ENCODE results near the gene CACNA2D3.

The CACNA2D3 gene

DNA sequence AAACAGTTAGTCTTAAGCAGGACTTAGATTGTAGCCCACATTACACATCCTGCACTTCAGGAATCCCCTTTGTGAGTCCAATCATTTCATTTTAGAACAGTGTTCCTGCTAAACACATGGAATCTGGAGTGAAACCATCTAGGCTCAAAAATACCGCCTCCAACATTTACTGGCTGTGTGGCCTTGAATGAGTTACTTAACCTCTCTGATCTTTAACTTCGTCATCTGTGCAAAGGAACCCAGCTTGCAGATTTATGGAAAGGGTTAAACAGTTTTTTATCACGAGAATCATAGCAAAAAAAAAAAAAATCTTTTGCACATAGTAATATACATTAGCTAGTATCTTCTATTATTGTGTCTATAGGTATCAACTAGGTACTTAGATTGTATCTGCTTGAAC is 813.5 kb downstream of the CACNA2D3 start:
- TF ChIP-seq POLR2AphosphoS5 (IDR thresholded peaks at IDR 0.05; ENCODE audit: low read depth, low read length): no peak
- no peak for TF ChIP-seq SIN3A (IDR thresholded peaks at IDR 0.05; ENCODE audit: borderline replicate concordance, insufficient read depth, low read length)
- no peak for TF ChIP-seq TAF1 (IDR thresholded peaks at IDR 0.05; ENCODE audit: borderline replicate concordance, insufficient read depth, low read length)
- no peak for TF ChIP-seq FOXP2 (optimal IDR thresholded peaks at IDR 0.05; ENCODE audit: borderline replicate concordance, extremely low read depth, extremely low read length, insufficient read depth)
- TF ChIP-seq, protein P1, sequence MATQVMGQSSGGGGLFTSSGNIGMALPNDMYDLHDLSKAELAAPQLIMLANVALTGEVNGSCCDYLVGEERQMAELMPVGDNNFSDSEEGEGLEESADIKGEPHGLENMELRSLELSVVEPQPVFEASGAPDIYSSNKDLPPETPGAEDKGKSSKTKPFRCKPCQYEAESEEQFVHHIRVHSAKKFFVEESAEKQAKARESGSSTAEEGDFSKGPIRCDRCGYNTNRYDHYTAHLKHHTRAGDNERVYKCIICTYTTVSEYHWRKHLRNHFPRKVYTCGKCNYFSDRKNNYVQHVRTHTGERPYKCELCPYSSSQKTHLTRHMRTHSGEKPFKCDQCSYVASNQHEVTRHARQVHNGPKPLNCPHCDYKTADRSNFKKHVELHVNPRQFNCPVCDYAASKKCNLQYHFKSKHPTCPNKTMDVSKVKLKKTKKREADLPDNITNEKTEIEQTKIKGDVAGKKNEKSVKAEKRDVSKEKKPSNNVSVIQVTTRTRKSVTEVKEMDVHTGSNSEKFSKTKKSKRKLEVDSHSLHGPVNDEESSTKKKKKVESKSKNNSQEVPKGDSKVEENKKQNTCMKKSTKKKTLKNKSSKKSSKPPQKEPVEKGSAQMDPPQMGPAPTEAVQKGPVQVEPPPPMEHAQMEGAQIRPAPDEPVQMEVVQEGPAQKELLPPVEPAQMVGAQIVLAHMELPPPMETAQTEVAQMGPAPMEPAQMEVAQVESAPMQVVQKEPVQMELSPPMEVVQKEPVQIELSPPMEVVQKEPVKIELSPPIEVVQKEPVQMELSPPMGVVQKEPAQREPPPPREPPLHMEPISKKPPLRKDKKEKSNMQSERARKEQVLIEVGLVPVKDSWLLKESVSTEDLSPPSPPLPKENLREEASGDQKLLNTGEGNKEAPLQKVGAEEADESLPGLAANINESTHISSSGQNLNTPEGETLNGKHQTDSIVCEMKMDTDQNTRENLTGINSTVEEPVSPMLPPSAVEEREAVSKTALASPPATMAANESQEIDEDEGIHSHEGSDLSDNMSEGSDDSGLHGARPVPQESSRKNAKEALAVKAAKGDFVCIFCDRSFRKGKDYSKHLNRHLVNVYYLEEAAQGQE (IDR thresholded peaks at IDR 0.05; ENCODE audit: insufficient read depth in 1 of 2, low read depth in 2 of 2, low read length in 2 of 2): no peak

DNA sequence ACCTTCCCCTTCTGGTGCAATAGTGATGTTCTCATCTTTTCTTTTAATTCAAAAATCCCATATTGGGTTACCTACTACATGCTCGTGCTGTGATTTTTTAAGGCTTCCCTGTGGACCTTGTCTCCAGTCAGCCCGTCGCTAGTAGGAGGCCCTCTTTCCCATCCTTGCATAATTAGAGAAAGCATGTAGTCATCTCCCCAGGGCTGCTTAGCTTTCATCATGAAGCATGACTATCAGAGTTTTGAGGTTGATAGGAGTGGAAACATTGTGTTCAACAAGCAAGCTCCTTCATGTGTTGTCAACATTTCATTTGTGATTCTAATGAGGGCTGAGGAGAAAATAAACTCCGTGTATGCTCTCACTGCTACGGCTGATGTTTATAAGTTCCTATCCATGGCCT is 814.2 kb downstream of the CACNA2D3 start:
- TF ChIP-seq POLR2AphosphoS5 (IDR thresholded peaks at IDR 0.05; ENCODE audit: low read depth, low read length): no peak
- no peak for TF ChIP-seq SIN3A (IDR thresholded peaks at IDR 0.05; ENCODE audit: borderline replicate concordance, insufficient read depth, low read length)
- no peak for TF ChIP-seq TAF1 (IDR thresholded peaks at IDR 0.05; ENCODE audit: borderline replicate concordance, insufficient read depth, low read length)
- no peak for TF ChIP-seq FOXP2 (optimal IDR thresholded peaks at IDR 0.05; ENCODE audit: borderline replicate concordance, extremely low read depth, extremely low read length, insufficient read depth)
- TF ChIP-seq, protein P1 (IDR thresholded peaks at IDR 0.05; ENCODE audit: insufficient read depth in 1 of 2, low read depth in 2 of 2, low read length in 2 of 2): no peak

DNA sequence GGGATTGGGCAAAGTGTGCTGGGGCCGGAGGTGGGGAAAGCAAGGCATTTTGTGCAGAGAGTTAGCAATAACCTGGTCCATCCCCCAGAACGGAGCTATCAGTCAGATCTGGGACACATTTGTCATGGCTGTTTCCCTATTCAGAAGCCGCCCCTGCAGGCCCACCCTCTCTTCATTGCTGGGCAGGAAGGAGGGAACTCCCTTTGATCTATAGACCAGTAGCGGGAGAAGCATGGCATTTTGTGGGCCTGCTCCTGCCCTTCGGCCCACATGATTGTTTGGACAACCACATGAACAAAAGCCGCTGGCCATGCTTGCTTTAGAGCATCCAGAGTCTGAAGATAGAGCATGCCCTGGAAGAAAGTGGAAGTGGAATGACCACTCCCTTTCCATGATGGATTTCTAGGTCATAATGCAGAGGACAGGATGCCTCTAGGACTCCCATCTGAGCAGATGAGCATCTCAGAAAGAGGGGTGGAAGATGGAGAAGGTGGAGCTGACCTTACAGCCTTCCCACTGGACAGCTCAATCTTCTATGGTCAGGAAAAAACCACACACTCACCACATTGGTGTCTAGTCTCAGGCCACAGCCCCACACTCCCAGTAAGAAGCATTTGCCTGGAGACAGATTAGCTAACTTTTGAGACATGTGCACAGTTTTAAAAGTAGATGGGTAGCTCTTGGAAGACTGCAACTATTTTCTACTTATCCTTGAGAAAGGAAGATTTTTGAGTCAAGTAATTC is 817.4 kb downstream of the CACNA2D3 start:
- TF ChIP-seq SIN3A (IDR thresholded peaks at IDR 0.05; ENCODE audit: borderline replicate concordance, insufficient read depth, low read length) (no peak), TAF1 (IDR thresholded peaks at IDR 0.05; ENCODE audit: borderline replicate concordance, insufficient read depth, low read length) (no peak), POLR2AphosphoS5 (IDR thresholded peaks at IDR 0.05; ENCODE audit: low read depth, low read length) (no peak), FOXP2 (optimal IDR thresholded peaks at IDR 0.05; ENCODE audit: borderline replicate concordance, extremely low read depth, extremely low read length, insufficient read depth) (no peak)
- TF ChIP-seq, protein P1 (IDR thresholded peaks at IDR 0.05; ENCODE audit: insufficient read depth in 1 of 2, low read depth in 2 of 2, low read length in 2 of 2): no peak

DNA sequence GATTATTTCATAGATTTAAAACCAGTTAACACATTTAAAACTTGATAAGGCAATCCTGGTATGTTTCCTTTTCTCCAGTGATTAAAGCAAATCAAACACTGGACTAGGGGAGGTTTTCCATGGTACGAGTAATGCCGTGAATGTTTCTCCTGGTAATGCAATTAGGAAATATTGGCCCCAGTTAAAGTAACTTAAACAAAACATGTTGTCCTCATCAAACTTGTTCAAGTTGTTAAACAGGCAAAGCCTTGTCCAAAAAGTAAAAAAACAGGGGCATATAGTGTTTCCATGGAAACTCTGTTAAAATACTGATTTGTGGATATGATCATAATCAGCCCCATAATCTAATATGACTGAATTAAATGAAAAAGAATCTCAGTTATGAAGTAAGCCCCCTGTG is 818.6 kb downstream of the CACNA2D3 start:
- TF ChIP-seq, protein P1 (IDR thresholded peaks at IDR 0.05; ENCODE audit: insufficient read depth in 1 of 2, low read depth in 2 of 2, low read length in 2 of 2): no peak
- TF ChIP-seq SIN3A (IDR thresholded peaks at IDR 0.05; ENCODE audit: borderline replicate concordance, insufficient read depth, low read length) (no peak), POLR2AphosphoS5 (IDR thresholded peaks at IDR 0.05; ENCODE audit: low read depth, low read length) (no peak), TAF1 (IDR thresholded peaks at IDR 0.05; ENCODE audit: borderline replicate concordance, insufficient read depth, low read length) (no peak), FOXP2 (optimal IDR thresholded peaks at IDR 0.05; ENCODE audit: borderline replicate concordance, extremely low read depth, extremely low read length, insufficient read depth) (no peak)
